GM18517 (cell line): ENCODE results near the gene TSLP.

Experiments used
- ATAC-seq: cut with Tn5 transposase; IDR thresholded peaks from one replicate; pipeline ENCODE4 v1.9.1; 2021; ENCODE audit warnings: mild to moderate bottlenecking, moderate library complexity; ENCODE audit not compliant: unreplicated experiment

TSLP gene

GRCh38 chr5:111095982-111096381 is 24.5 kb downstream of the TSLP start:
- no peak for ATAC-seq

DNA sequence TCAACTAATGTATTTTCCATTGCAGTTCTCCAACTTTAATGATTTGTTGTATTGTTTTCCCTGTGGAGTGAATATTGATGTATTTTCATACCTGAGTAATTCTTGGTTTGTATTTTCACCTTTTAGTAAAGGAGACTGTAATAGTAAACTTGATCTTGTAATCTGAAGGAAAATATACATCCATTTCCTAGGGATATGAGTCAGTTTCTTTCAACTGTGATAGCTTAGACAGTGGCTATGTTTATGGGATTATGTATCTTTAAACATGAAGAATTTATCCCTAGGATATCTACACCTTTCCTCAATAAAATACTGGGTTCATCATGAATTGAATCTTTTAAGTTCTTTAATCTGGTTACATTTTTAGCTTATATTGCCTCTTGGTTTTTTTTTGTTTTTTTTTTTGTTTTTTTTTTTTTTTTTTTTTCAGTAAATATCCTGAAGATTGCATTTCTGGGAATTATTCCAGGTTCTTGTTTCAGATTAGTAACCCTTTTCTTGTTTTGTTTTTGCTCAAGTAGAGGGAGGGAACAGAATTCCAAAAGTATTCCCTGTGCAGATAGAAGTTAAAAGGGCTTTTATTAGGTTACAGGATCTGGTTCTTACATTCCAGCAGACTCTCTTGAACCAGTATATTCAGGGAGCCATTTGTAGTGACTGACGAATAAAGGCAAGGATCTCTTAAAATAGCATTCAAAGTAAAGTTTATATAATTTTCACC is 27.7 kb downstream of the TSLP start:
- ATAC-seq: no peak

GRCh38 chr5:111106320-111106948 is 34.9 kb downstream of the TSLP start:
- no peak for ATAC-seq

DNA sequence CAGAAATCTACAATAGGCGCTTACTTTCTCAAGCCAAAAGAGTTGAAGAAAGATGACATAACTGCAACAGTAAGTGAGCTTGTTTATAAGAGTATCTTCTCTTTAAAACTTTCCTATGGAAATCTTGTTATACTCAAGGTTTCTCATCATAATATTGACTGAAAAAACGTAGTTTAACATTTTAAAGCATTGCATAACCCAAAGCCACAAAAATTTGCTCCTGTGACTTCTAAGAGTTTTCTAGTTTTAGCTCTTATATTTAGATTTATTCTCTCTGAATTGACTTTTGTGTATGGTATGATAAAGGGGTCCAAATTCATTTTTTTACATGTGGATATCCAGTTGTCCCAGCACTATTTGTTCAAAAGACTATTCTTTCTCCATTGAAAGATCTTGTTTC is 35.9 kb downstream of the TSLP start:
- no peak for ATAC-seq

DNA sequence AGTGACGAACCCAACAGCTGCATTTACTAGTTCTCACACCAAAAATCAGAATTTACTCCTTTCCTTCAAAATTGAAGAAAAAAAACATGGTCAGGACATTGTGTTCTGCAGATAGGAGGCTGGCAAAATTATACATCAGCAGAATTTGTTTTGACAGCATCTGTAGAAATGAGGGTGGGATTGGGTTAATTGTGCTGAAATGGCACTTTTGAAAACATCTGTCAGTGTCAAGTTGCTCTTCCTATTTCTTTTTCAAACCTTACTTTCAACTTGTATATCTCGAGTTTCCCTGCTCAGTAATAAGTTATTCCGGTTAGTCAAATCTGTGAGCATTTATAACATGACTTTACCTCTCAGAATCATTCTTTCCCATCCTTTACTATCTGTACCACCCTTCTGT is 40.4 kb downstream of the TSLP start:
- no peak for ATAC-seq

DNA sequence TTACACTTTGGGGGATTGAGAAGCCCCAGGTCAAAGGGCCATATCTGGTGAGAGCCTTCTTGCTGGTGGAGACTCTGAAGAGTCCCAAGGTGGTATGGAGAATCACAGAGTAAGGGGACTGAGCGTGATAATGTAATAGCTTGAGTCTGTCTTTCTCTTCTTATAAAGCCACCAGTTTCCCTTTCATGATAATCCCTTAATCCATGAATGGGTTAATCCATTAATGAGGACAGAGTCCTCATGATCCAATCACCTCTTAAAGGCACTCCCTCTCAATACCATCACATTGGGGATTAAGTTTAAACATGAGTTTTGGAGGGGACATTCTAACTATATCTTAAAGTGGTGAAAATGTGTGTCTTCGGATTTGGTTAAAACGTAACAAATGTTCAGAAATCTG is 42.2 kb downstream of the TSLP start:
- no peak for ATAC-seq

GRCh38 chr5:111115229-111115628 is 43.7 kb downstream of the TSLP start:
- no peak for ATAC-seq

- ATAC-seq: no peak
Observed at GRCh38 chr5:111116550-111116949, 45.0 kb downstream of the TSLP start.

- ATAC-seq: no peak
Observed at GRCh38 chr5:111117136-111117535, 45.6 kb downstream of the TSLP start.

DNA sequence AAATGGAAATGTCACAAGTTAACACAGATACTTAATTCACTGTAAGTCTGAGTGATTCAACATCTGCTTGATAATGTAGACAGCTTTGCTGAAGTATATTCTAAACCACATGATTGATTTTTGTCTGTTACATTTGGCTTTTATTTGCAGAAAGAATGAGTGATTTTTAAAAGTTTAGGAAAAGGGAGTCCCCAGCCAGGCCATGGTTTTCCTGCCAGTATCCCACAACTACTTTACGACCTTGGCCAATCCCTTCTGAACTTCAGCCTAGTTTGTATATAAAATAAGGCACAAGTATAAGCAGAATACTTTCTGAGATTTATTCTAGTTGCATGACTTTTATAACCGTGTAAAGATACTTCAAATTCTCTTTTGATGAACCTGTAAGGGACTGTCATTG is 47.7 kb downstream of the TSLP start:
- ATAC-seq: no peak

DNA sequence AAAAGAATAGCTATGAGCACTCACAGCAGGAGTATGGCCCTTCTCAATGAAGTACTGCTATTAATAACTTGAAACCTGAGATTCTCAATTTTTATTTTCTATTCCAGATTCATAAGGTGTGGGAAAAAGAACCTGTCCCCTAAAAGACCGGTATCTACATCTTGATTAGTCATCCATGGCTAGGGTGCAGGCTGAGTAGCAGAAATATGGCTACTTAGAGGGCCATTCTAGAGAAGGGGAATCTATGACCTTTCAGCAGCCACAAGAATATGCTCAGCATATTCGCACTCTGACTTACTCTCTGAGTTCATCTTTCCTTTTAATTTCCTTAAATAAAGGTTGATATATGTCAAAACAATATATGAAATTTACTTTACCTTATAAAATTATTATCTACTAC is 48.3 kb downstream of the TSLP start:
- ATAC-seq: no peak

GRCh38 chr5:111120911-111121310 is 49.4 kb downstream of the TSLP start:
- ATAC-seq: no peak

- no peak for ATAC-seq
Observed at GRCh38 chr5:111121926-111122325, 50.4 kb downstream of the TSLP start.

DNA sequence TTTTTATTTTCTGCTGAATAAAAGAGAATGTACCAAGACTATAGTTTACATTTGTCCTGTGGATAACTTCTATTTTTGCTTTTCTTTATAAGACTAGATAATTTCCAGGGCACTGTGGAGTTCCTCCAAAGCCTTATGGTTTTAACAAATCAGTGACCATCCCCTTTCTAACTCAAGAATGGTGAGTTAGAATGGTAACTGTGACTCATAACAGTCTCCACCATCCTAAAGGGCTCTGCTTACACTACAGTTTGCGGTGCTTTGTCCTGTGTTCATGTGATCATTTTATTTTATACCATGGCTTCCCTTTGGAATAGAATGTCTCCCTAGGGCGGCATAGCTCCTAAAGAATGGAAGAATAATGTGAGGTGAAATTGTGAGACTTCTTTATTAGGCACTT is 50.9 kb downstream of the TSLP start:
- ATAC-seq: no peak

GRCh38 chr5:111124793-111125192 is 53.3 kb downstream of the TSLP start:
- ATAC-seq: no peak

GRCh38 chr5:111126896-111127295 is 55.4 kb downstream of the TSLP start:
- no peak for ATAC-seq
